ENCODE results near the gene APOL6.

- TF ChIP-seq, protein P1, sequence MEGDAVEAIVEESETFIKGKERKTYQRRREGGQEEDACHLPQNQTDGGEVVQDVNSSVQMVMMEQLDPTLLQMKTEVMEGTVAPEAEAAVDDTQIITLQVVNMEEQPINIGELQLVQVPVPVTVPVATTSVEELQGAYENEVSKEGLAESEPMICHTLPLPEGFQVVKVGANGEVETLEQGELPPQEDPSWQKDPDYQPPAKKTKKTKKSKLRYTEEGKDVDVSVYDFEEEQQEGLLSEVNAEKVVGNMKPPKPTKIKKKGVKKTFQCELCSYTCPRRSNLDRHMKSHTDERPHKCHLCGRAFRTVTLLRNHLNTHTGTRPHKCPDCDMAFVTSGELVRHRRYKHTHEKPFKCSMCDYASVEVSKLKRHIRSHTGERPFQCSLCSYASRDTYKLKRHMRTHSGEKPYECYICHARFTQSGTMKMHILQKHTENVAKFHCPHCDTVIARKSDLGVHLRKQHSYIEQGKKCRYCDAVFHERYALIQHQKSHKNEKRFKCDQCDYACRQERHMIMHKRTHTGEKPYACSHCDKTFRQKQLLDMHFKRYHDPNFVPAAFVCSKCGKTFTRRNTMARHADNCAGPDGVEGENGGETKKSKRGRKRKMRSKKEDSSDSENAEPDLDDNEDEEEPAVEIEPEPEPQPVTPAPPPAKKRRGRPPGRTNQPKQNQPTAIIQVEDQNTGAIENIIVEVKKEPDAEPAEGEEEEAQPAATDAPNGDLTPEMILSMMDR (IDR thresholded peaks at IDR 0.05; ENCODE audit: low read length) = no peak
- no peak for TF ChIP-seq EZH2 (IDR thresholded peaks at IDR 0.05; ENCODE audit: borderline replicate concordance, low read length)
Observed at GRCh38 chr22:35677460-35678187, 29.4 kb downstream of the APOL6 start.

Data from OCI-LY1 (cell line).